Panc1 (cell line): ENCODE data around the gene FOSB. TPM values are rescaled to one million over a fixed set of nuclear protein-coding genes. Genes with fewer than 3 reads are reported as not detected.

Source experiments
- ATAC-seq: fragments of 200-7000 bp; cut with Tn5 transposase; 2 replicates; pipeline ENCODE4 v1.9.1; 2020; ENCODE audit warnings: mild to moderate bottlenecking, moderate library complexity
- BruUV-seq: library from RNA; stranded (reverse); fragments of 400-500 nt; replicated peaks from 2 replicates; lab custom pipeline; 2021; lab: Mats Ljungman, UMichigan
- CTCF ChIA-PET: fragments of 300-600 bp; sonication (Branson Sonifier 250); formaldehyde crosslinking; loops from one replicate; lab custom pipeline; 2022; ENCODE audit warnings: antibody characterized with exemption; lab: Charles Lee
- POLR2A ChIA-PET: fragments of 300-600 bp; sonication (Branson Sonifier 250); formaldehyde crosslinking; loops from one replicate; lab custom pipeline; 2022; ENCODE audit warnings: antibody characterized with exemption; lab: Charles Lee
- DNase-seq: peaks from one replicate; pipeline ENCODE4 v3.0.0-alpha.2; 2010; ENCODE audit warnings: low read depth, low spot score
- H3K27ac ChIP-seq: 2 replicates; pipeline ENCODE4 v1.5.1; 2011; ENCODE audit warnings: mild to moderate bottlenecking, low read length, inconsistent platforms
- H3K27me3 ChIP-seq: fragments of 200-500 bp; sonication (Bioruptor generic); 2 replicates; pipeline ENCODE4 v1.6.0; 2014; ENCODE audit warnings: low read length, inconsistent platforms; ENCODE audit not compliant: control insufficient read depth, insufficient read depth
- H3K36me3 ChIP-seq: fragments of 200-500 bp; sonication (Bioruptor generic); 2 replicates; pipeline ENCODE4 v1.5.1; 2014; ENCODE audit warnings: inconsistent platforms, mild to moderate bottlenecking, low read length, moderate library complexity; ENCODE audit not compliant: control insufficient read depth, insufficient read depth
- H3K4me1 ChIP-seq: 2 replicates; pipeline ENCODE4 v1.5.1; 2011; ENCODE audit warnings: inconsistent platforms, mild to moderate bottlenecking, low read length, moderate library complexity; ENCODE audit not compliant: control insufficient read depth, insufficient read depth
- H3K4me3 ChIP-seq, 2 experiments: 2 replicates each; pipeline ENCODE4 v1.5.1; 2011 to 2012; ENCODE audit warnings: low read depth in 2 of 2, low read length in 2 of 2, mild to moderate bottlenecking in 2 of 2, inconsistent platforms in 1 of 2, moderate library complexity in 1 of 2
- H3K9me3 ChIP-seq: fragments of 200-500 bp; sonication (Bioruptor generic); 2 replicates; pipeline ENCODE4 v1.5.1; 2014; ENCODE audit warnings: low read depth, mild to moderate bottlenecking, inconsistent platforms, low read length, moderate library complexity; ENCODE audit not compliant: control insufficient read depth, insufficient read depth
- POLR2AphosphoS5 ChIP-seq: IDR thresholded peaks from 2 replicates; pipeline ENCODE4 v1.6.1; 2012; ENCODE audit warnings: mild to moderate bottlenecking, low read depth, low read length, moderate library complexity
- SIN3A ChIP-seq: IDR thresholded peaks from 2 replicates; pipeline ENCODE4 v1.6.1; 2012; ENCODE audit warnings: low read depth, mild to moderate bottlenecking, low read length, moderate library complexity, borderline replicate concordance; ENCODE audit not compliant: insufficient read depth
- TCF7L2 ChIP-seq: IDR thresholded peaks from 2 replicates; pipeline ENCODE4 v1.6.1; 2011; ENCODE audit warnings: mild to moderate bottlenecking, low read depth, low read length, inconsistent platforms
- in situ Hi-C: cut with HindIII; loops from 2 replicates; pipeline ENCODE4 v1.10.0; 2016; ENCODE audit warnings: low sequenced_read_pairs, low pct_unique_long_range_greater_than_20kb
- intact Hi-C: fragments of 100-400 bp; cut with micrococcal nuclease; formaldehyde crosslinking; loops from one replicate; pipeline ENCODE4 v1.10.0; 2022; ENCODE audit not compliant: unreplicated experiment
- total RNA-seq: library from RNA; stranded (reverse); gene quantifications from one replicate; pipeline ENCODE4 v1.2.1, GENCODE V29; 2021; ENCODE audit not compliant: unreplicated experiment
- TF ChIP-seq, protein P1 (sequence below), 2 experiments: IDR thresholded peaks; 2 replicates each; pipeline ENCODE4 v1.6.1; 2011 to 2012; ENCODE audit warnings: low read depth in 2 of 2, control low read depth in 1 of 2, low read length in 1 of 2, mild to moderate bottlenecking in 1 of 2, moderate library complexity in 1 of 2; ENCODE audit not compliant: insufficient read depth in 1 of 2
- TF ChIP-seq, protein P2 (sequence below): fragments of 450-650 bp; IDR thresholded peaks from 2 replicates; pipeline ENCODE4 v1.5.1; 2017; ENCODE audit warnings: mild to moderate bottlenecking

FOSB gene
- total RNA-seq, 1 experiment from 2014 or later: 13.4 TPM

GRCh38 chr19:45450012-45450333 is 17.8 kb upstream of the FOSB start:
- Histone ChIP-seq H3K9me3 (no peaks in the 10 kb centered on the region), H3K27me3 (no peaks in the 10 kb centered on the region), H3K4me1 (peaks cover 11% of the 10 kb centered on the region; the same call in 1 of the 2 replicates), H3K36me3 (no peaks in the 10 kb centered on the region), H3K4me3 (peak overlapping the region; percentile 59 to 61), H3K27ac (peak overlapping the region; percentile 46)
- in situ Hi-C loops: no loop called here
- intact Hi-C loops: no loop called here
- ATAC-seq: peak; percentile 25; the same call in 1 of the 2 replicates
- DNase-seq: no peak
- ChIA-PET CTCF (no interaction called here), POLR2A (interaction anchor here (0.5 kb wide), 1 partner anchor 443 kb away, joined by 8 read pairs; no protein-coding TSS in a partner anchor)
- TF ChIP-seq, protein P1, sequence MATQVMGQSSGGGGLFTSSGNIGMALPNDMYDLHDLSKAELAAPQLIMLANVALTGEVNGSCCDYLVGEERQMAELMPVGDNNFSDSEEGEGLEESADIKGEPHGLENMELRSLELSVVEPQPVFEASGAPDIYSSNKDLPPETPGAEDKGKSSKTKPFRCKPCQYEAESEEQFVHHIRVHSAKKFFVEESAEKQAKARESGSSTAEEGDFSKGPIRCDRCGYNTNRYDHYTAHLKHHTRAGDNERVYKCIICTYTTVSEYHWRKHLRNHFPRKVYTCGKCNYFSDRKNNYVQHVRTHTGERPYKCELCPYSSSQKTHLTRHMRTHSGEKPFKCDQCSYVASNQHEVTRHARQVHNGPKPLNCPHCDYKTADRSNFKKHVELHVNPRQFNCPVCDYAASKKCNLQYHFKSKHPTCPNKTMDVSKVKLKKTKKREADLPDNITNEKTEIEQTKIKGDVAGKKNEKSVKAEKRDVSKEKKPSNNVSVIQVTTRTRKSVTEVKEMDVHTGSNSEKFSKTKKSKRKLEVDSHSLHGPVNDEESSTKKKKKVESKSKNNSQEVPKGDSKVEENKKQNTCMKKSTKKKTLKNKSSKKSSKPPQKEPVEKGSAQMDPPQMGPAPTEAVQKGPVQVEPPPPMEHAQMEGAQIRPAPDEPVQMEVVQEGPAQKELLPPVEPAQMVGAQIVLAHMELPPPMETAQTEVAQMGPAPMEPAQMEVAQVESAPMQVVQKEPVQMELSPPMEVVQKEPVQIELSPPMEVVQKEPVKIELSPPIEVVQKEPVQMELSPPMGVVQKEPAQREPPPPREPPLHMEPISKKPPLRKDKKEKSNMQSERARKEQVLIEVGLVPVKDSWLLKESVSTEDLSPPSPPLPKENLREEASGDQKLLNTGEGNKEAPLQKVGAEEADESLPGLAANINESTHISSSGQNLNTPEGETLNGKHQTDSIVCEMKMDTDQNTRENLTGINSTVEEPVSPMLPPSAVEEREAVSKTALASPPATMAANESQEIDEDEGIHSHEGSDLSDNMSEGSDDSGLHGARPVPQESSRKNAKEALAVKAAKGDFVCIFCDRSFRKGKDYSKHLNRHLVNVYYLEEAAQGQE (IDR thresholded peaks at IDR 0.05; ENCODE audit: insufficient read depth in 1 of 2, low read depth in 2 of 2, low read length in 1 of 2): no peak
- no peak for TF ChIP-seq SIN3A
- TF ChIP-seq TCF7L2: no peak
- no peak for TF ChIP-seq POLR2AphosphoS5
- TF ChIP-seq, protein P2, sequence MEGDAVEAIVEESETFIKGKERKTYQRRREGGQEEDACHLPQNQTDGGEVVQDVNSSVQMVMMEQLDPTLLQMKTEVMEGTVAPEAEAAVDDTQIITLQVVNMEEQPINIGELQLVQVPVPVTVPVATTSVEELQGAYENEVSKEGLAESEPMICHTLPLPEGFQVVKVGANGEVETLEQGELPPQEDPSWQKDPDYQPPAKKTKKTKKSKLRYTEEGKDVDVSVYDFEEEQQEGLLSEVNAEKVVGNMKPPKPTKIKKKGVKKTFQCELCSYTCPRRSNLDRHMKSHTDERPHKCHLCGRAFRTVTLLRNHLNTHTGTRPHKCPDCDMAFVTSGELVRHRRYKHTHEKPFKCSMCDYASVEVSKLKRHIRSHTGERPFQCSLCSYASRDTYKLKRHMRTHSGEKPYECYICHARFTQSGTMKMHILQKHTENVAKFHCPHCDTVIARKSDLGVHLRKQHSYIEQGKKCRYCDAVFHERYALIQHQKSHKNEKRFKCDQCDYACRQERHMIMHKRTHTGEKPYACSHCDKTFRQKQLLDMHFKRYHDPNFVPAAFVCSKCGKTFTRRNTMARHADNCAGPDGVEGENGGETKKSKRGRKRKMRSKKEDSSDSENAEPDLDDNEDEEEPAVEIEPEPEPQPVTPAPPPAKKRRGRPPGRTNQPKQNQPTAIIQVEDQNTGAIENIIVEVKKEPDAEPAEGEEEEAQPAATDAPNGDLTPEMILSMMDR: no peak
- BruUV-seq: TSS peak; percentile 92

- intact Hi-C loops: no loop called here
- ChIA-PET POLR2A (interaction anchor here (0.6 to 2.8 kb wide), 2 partner anchors 16 to 26 kb away, joined by 7 to 20 read pairs; no protein-coding TSS in a partner anchor), CTCF (no interaction called here)
- peak overlapping the region; percentile 59 to 74 for H3K4me3 ChIP-seq
- DNase-seq (no peak), ATAC-seq (peak; percentile 17)
- peak overlapping the region; percentile 48 for H3K27ac ChIP-seq
- peaks cover 21% of the 10 kb centered on the region for H3K4me1 ChIP-seq
- in situ Hi-C loops: no loop called here
- H3K27me3 ChIP-seq: no peaks in the 10 kb centered on the region
- H3K36me3 ChIP-seq: no peaks in the 10 kb centered on the region
- TF ChIP-seq SIN3A (no peak; the same call in 1 of the 2 replicates), POLR2AphosphoS5 (no peak), TCF7L2 (no peak)
- TF ChIP-seq, protein P2: no peak
- TF ChIP-seq, protein P1 (IDR thresholded peaks at IDR 0.05; ENCODE audit: insufficient read depth in 1 of 2, low read depth in 2 of 2, low read length in 1 of 2): no peak
- TSS peak; percentile 93 for BruUV-seq
- H3K9me3 ChIP-seq: no peaks in the 10 kb centered on the region
Measured at GRCh38 chr19:45451131-45451849, 16.5 kb upstream of the FOSB start.
